Endothelial cell of umbilical vein (primary cell): ENCODE results near the gene TMEM81.
A peak's percentile ranks its signal among the peaks of the same experiment; 100 is the strongest.

ENCODE experiments used
- EZH2 ChIP-seq: IDR thresholded peaks from 2 replicates; pipeline ENCODE4 v1.6.1; 2012; ENCODE audit warnings: borderline replicate concordance, low read depth, mild to moderate bottlenecking, moderate library complexity, low read length, inconsistent platforms; ENCODE audit not compliant: severe bottlenecking
- FOS ChIP-seq: IDR thresholded peaks from 2 replicates; pipeline ENCODE4 v1.6.1; 2011; ENCODE audit warnings: mild to moderate bottlenecking, low read length, moderate library complexity, borderline replicate concordance; ENCODE audit not compliant: insufficient read depth
- POLR2A ChIP-seq: IDR thresholded peaks from 2 replicates; pipeline ENCODE4 v1.6.1; 2012; ENCODE audit warnings: low read depth, mild to moderate bottlenecking, control low read depth, low read length
- TF ChIP-seq, protein P1 (sequence below), 2 donors: IDR thresholded peaks; 1 replicate in 1 of 2; 2 replicates in 1 of 2; pipeline ENCODE4 v1.5.1; 2011; ENCODE audit warnings: low read length in 2 of 2, mild to moderate bottlenecking in 2 of 2, moderate library complexity in 2 of 2, control low read depth in 1 of 2, inconsistent platforms in 1 of 2, low read depth in 1 of 2; ENCODE audit not compliant: insufficient read depth in 1 of 2; ENCODE audit errors: extremely low read depth in 1 of 2

DNA sequence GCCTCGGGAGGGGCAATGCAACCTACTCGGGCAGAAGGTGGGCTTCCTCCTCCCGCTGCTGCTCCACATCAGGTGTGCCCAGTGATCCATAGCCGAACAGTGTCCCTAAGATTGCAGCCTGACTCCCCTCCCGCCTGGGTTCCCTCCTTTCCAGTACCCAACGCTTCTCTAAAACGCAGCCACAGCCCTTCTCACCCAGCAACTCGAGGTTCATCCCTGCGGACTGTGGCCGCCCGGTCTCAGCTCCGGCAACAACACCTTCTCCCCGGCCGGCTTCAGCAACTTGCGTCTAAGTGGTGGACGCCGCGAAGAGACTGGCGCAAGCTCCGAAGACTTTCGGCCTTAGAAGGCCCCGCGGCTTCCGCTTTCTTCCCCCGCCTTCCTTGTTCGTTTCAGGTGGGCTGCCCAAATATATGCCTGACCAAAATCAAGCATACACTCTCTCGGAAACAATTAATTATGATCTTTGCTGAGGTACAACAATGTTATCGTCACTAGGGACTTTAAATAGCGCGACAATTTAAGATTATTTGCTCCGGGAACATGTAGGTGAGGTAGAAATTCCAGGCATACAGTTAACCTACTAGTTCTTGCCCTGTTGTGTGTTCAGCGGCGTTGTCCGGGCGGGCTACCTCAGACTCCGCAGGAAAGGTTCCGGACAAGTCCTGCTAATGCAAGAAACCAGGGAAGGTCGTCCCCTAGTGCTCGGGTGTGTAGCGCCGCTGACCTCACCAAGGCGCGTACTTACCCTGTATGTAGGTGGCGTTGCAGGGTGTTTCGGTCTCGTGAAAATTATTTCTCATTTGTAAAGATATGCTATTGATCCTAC is 37.6 kb upstream of the TMEM81 start, which contains the start of gene RBBP5:
- TF ChIP-seq, protein P1, sequence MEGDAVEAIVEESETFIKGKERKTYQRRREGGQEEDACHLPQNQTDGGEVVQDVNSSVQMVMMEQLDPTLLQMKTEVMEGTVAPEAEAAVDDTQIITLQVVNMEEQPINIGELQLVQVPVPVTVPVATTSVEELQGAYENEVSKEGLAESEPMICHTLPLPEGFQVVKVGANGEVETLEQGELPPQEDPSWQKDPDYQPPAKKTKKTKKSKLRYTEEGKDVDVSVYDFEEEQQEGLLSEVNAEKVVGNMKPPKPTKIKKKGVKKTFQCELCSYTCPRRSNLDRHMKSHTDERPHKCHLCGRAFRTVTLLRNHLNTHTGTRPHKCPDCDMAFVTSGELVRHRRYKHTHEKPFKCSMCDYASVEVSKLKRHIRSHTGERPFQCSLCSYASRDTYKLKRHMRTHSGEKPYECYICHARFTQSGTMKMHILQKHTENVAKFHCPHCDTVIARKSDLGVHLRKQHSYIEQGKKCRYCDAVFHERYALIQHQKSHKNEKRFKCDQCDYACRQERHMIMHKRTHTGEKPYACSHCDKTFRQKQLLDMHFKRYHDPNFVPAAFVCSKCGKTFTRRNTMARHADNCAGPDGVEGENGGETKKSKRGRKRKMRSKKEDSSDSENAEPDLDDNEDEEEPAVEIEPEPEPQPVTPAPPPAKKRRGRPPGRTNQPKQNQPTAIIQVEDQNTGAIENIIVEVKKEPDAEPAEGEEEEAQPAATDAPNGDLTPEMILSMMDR (IDR thresholded peaks at IDR 0.05; ENCODE audit: extremely low read depth in 1 of 2, insufficient read depth in 1 of 2, low read depth in 1 of 2, low read length in 2 of 2): peak; percentile 71 to 77
- TF ChIP-seq POLR2A: peak; percentile 85
- TF ChIP-seq EZH2: no peak
- TF ChIP-seq FOS: peak; percentile 19
